ENCODE measurements around the gene BFSP1.

Gene BFSP1

GRCh38 chr20:17495826-17496225 lies 35.4 kb downstream of the BFSP1 start:
- no peak for TF ChIP-seq FOXP2 (optimal IDR thresholded peaks at IDR 0.05; ENCODE audit: control extremely low read depth, extremely low read length, insufficient read depth)
- TF ChIP-seq POLR2AphosphoS5 (IDR thresholded peaks at IDR 0.05; ENCODE audit: borderline replicate concordance, low read depth, low read length): no peak
- no peak for TF ChIP-seq EZH2 (IDR thresholded peaks at IDR 0.05)
- no peaks in the 10 kb centered on the region for H3K36me3 ChIP-seq (ENCODE audit: insufficient read depth, low read length)
- H3K4me3 ChIP-seq: no peak overlapping the region
- no peak overlapping the region for H3K9ac ChIP-seq (ENCODE audit: insufficient read length)
- H3K27ac ChIP-seq: no peak overlapping the region
- no peak for DNase-seq (ENCODE audit: low read depth, low spot score)
- no peaks in the 10 kb centered on the region for H3K9me3 ChIP-seq (ENCODE audit: low read depth, low read length)

- no peak for DNase-seq (ENCODE audit: low read depth, low spot score)
- Histone ChIP-seq H3K4me3 (no peak overlapping the region), H3K9me3 (ENCODE audit: low read depth, low read length) (no peaks in the 10 kb centered on the region), H3K36me3 (ENCODE audit: insufficient read depth, low read length) (no peaks in the 10 kb centered on the region), H3K9ac (ENCODE audit: insufficient read length) (no peak overlapping the region), H3K27ac (no peak overlapping the region)
- TF ChIP-seq FOXP2 (optimal IDR thresholded peaks at IDR 0.05; ENCODE audit: control extremely low read depth, extremely low read length, insufficient read depth) (no peak), EZH2 (IDR thresholded peaks at IDR 0.05) (no peak), POLR2AphosphoS5 (IDR thresholded peaks at IDR 0.05; ENCODE audit: borderline replicate concordance, low read depth, low read length) (no peak)
Observed at GRCh38 chr20:17494201-17494600, 37.0 kb downstream of the BFSP1 start.

GRCh38 chr20:17493173-17493572 lies 38.0 kb downstream of the BFSP1 start:
- Histone ChIP-seq H3K4me3 (no peak overlapping the region), H3K9me3 (ENCODE audit: low read depth, low read length) (no peaks in the 10 kb centered on the region), H3K9ac (ENCODE audit: insufficient read length) (no peak overlapping the region), H3K36me3 (ENCODE audit: insufficient read depth, low read length) (no peaks in the 10 kb centered on the region), H3K27ac (no peak overlapping the region)
- no peak for TF ChIP-seq FOXP2 (optimal IDR thresholded peaks at IDR 0.05; ENCODE audit: control extremely low read depth, extremely low read length, insufficient read depth)
- no peak for TF ChIP-seq EZH2 (IDR thresholded peaks at IDR 0.05)
- TF ChIP-seq POLR2AphosphoS5 (IDR thresholded peaks at IDR 0.05; ENCODE audit: borderline replicate concordance, low read depth, low read length): no peak
- no peak for DNase-seq (ENCODE audit: low read depth, low spot score)

GRCh38 chr20:17491488-17491887 lies 39.7 kb downstream of the BFSP1 start:
- Histone ChIP-seq H3K36me3 (ENCODE audit: insufficient read depth, low read length) (no peaks in the 10 kb centered on the region), H3K9ac (ENCODE audit: insufficient read length) (no peak overlapping the region), H3K4me3 (no peak overlapping the region), H3K9me3 (ENCODE audit: low read depth, low read length) (no peaks in the 10 kb centered on the region), H3K27ac (no peak overlapping the region)
- TF ChIP-seq FOXP2 (optimal IDR thresholded peaks at IDR 0.05; ENCODE audit: control extremely low read depth, extremely low read length, insufficient read depth): no peak
- TF ChIP-seq EZH2 (IDR thresholded peaks at IDR 0.05): no peak
- TF ChIP-seq POLR2AphosphoS5 (IDR thresholded peaks at IDR 0.05; ENCODE audit: borderline replicate concordance, low read depth, low read length): no peak
- DNase-seq (ENCODE audit: low read depth, low spot score): no peak

GRCh38 chr20:17491041-17491440 lies 40.1 kb downstream of the BFSP1 start:
- TF ChIP-seq FOXP2 (optimal IDR thresholded peaks at IDR 0.05; ENCODE audit: control extremely low read depth, extremely low read length, insufficient read depth) (no peak), POLR2AphosphoS5 (IDR thresholded peaks at IDR 0.05; ENCODE audit: borderline replicate concordance, low read depth, low read length) (no peak), EZH2 (IDR thresholded peaks at IDR 0.05) (no peak)
- Histone ChIP-seq H3K36me3 (ENCODE audit: insufficient read depth, low read length) (no peaks in the 10 kb centered on the region), H3K9ac (ENCODE audit: insufficient read length) (no peak overlapping the region), H3K9me3 (ENCODE audit: low read depth, low read length) (no peaks in the 10 kb centered on the region), H3K27ac (no peak overlapping the region), H3K4me3 (no peak overlapping the region)
- no peak for DNase-seq (ENCODE audit: low read depth, low spot score)

GRCh38 chr20:17490501-17490900 lies 40.7 kb downstream of the BFSP1 start:
- Histone ChIP-seq H3K36me3 (ENCODE audit: insufficient read depth, low read length) (no peaks in the 10 kb centered on the region), H3K27ac (no peak overlapping the region), H3K4me3 (no peak overlapping the region), H3K9me3 (ENCODE audit: low read depth, low read length) (no peaks in the 10 kb centered on the region), H3K9ac (ENCODE audit: insufficient read length) (no peak overlapping the region)
- DNase-seq (ENCODE audit: low read depth, low spot score): no peak
- TF ChIP-seq FOXP2 (optimal IDR thresholded peaks at IDR 0.05; ENCODE audit: control extremely low read depth, extremely low read length, insufficient read depth) (no peak), POLR2AphosphoS5 (IDR thresholded peaks at IDR 0.05; ENCODE audit: borderline replicate concordance, low read depth, low read length) (no peak), EZH2 (IDR thresholded peaks at IDR 0.05) (no peak)

- Histone ChIP-seq H3K36me3 (ENCODE audit: insufficient read depth, low read length) (no peaks in the 10 kb centered on the region), H3K9me3 (ENCODE audit: low read depth, low read length) (no peaks in the 10 kb centered on the region), H3K9ac (ENCODE audit: insufficient read length) (no peak overlapping the region), H3K4me3 (no peak overlapping the region), H3K27ac (no peak overlapping the region)
- no peak for DNase-seq (ENCODE audit: low read depth, low spot score)
- no peak for TF ChIP-seq POLR2AphosphoS5 (IDR thresholded peaks at IDR 0.05; ENCODE audit: borderline replicate concordance, low read depth, low read length)
- TF ChIP-seq EZH2 (IDR thresholded peaks at IDR 0.05): no peak
- no peak for TF ChIP-seq FOXP2 (optimal IDR thresholded peaks at IDR 0.05; ENCODE audit: control extremely low read depth, extremely low read length, insufficient read depth)
Observed at GRCh38 chr20:17488916-17489600, 42.1 kb downstream of the BFSP1 start.

- DNase-seq (ENCODE audit: low read depth, low spot score): no peak
- no peak for TF ChIP-seq FOXP2 (optimal IDR thresholded peaks at IDR 0.05; ENCODE audit: control extremely low read depth, extremely low read length, insufficient read depth)
- TF ChIP-seq POLR2AphosphoS5 (IDR thresholded peaks at IDR 0.05; ENCODE audit: borderline replicate concordance, low read depth, low read length): no peak
- TF ChIP-seq EZH2 (IDR thresholded peaks at IDR 0.05): no peak
Observed at GRCh38 chr20:17485017-17485416, 46.2 kb downstream of the BFSP1 start.

GRCh38 chr20:17482536-17482935 lies 48.6 kb downstream of the BFSP1 start:
- H3K36me3 ChIP-seq (ENCODE audit: insufficient read depth, low read length): no peaks in the 10 kb centered on the region
- TF ChIP-seq EZH2 (IDR thresholded peaks at IDR 0.05) (no peak), FOXP2 (optimal IDR thresholded peaks at IDR 0.05; ENCODE audit: control extremely low read depth, extremely low read length, insufficient read depth) (no peak), POLR2AphosphoS5 (IDR thresholded peaks at IDR 0.05; ENCODE audit: borderline replicate concordance, low read depth, low read length) (no peak)
- H3K9me3 ChIP-seq (ENCODE audit: low read depth, low read length): no peaks in the 10 kb centered on the region
- no peak for DNase-seq (ENCODE audit: low read depth, low spot score)
- no peak overlapping the region for H3K27ac ChIP-seq
- H3K4me3 ChIP-seq: no peak overlapping the region
- no peak overlapping the region for H3K9ac ChIP-seq (ENCODE audit: insufficient read length)

More at GRCh38 chr20:17485017-17485416, 46.2 kb downstream of the BFSP1 start:
- no peaks in the 10 kb centered on the region for H3K9me3 ChIP-seq (ENCODE audit: low read depth, low read length)
- H3K4me3 ChIP-seq: no peak overlapping the region
- H3K36me3 ChIP-seq (ENCODE audit: insufficient read depth, low read length): no peaks in the 10 kb centered on the region
- no peak overlapping the region for H3K9ac ChIP-seq (ENCODE audit: insufficient read length)
- H3K27ac ChIP-seq: no peak overlapping the region
